NCI-H69 (cell line): Measurements from ENCODE around the gene MGLL.
"Not testable (repeated sequence)": the region's sequence is repeated elsewhere in the genome, so short reads cannot be mapped to it uniquely, and the experiment has no call there.

ENCODE experiments used
- DNase-seq: peaks from one replicate; lab custom pipeline; 2025; lab: John Stamatoyannopoulos, UW

MGLL gene

DNA sequence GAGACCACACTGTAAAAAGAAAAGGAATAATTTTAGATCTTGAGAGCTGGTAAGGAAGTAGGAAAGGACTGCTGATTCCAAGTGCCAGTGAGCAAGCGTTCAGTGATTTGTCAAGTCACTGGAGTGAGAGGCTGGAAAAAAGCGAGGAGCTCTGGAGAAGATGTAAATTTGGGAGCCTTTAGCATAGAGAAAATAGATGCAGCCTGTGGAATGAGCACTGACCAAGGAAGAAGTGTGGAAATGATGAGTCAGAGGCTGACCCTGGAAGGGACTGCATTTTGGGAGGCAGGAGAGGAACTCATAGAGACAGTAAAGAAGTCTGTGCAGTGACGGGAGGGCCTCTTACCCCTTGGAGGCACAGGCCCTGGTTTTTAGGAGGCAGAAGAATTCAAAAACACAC, 166.7 kb downstream of the MGLL start:
- no peak for DNase-seq

DNA sequence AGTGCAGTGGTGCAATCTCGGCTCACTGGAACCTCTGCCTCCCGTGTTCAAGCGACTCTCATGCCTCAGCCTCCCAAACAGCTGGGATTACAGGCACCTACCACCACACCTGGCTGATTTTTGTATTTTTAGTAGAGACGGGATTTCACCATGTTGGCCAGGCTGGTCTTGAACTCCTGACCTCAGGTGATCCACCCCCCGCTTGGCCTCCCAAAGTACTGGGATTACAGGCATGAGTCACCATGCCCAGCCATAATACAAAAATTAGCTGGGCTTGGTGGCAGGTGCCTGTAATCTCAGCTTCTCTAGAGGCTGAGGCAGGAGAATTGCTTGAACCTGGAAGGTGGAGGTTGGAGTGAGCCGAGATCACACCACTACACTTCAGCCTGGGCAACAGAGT, 167.3 kb downstream of the MGLL start:
- DNase-seq: not testable (repeated sequence)

DNA sequence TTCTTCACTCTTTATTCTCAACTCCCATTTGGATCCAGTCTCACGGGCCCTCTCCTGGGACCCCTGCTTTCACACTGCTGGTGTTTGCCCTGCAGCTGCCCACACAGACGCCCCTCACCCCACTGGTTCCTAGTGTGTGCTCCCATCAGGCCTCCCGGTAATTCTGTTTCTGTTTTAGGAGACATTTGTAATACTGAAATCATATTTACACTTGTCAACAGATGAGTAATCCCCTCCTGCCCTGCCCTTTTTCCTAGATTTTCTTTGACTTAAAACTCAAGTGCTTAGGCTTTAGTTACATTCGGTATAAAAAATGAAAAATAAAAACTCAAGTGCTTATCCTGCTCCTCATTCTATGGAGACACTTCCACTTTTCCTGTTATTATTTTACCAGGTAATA, 167.9 kb downstream of the MGLL start:
- DNase-seq: no peak

DNA sequence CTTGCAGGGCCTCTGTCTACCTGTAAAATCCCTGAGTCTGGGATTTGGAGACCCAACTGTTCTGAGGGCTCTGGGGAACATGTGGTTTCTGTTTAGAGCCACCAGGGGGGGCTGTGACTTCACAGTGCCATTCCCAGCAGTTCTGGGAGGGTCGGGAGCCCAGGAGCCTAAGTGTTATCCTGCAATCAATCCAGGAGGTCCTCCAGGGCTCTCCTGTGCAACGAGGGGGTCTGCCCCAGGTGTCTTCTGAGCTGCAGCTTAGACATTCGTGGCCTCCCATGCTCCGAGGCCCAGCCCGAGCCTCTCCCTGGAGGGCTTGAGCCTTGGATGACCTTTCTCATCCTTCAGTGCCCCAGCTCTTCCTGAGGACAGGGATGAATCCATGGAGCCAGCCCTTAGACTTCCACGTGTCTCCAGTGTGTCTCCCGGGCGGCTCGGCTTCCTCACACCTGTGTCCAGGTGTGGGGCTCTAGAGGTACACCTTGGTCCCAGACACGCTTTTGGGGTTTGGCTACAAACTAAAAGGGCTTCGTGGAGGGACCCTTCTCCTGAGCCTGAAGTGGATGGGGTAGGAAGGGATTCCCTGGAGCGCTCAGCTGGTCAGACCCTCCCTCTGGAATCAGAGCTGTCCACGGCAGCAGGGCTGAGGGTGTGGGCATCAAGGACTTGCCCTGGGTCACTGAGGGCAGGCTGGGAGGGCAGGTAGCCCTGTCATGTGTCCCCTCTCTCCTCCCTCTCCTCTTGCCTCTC, 169.9 kb downstream of the MGLL start:
- DNase-seq: peak; percentile 53

DNA sequence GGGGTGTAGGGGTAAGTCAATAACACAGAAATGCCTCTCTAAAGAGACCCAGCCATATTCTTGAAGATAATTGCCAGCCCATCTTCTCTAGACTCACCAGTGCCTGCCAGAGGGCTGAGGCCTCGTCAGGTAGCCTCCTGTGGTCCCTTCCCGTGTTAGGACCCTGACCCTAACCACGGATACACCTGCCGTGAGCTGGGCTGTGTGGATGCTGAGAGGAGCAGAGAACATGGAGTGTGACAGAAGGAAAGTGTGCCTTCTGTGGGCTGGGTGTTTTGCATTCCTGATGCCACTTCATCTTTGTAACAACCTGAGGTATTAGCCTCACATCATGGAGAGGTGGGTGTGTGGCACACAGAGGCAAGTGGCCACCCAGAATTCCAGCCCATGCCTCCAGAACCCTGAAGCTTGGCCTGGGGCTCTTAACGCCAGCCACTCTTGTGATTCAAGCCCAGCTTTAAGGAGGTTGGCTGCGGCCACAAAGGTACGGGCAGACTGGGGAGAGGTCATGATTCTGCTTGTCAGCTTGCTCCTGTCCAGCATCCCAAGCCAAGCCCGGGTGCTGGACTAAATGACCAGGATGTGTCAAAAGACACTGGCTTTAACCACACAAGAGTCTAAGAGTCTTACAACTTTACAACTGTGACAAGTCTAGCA, 170.7 kb downstream of the MGLL start:
- no peak for DNase-seq

DNA sequence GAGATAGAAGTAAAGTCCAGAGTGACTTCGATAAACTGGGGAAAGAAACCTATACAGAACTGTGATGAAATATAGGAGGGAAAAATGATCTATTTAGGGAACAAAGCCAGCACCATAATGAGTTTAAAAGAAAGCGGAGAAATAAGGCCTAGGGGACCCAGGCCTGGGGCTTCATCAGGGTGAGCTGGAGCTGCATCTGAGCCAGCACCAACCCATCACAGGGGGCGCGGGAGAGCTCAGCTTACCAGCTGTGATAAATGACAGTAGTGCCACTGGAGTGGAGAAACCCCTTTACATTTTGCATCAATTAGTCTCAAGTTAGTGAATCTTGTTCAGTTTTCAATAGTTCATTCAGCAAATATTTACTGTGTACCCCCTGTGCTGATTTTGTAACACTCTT, 172.1 kb downstream of the MGLL start:
- no peak for DNase-seq

DNA sequence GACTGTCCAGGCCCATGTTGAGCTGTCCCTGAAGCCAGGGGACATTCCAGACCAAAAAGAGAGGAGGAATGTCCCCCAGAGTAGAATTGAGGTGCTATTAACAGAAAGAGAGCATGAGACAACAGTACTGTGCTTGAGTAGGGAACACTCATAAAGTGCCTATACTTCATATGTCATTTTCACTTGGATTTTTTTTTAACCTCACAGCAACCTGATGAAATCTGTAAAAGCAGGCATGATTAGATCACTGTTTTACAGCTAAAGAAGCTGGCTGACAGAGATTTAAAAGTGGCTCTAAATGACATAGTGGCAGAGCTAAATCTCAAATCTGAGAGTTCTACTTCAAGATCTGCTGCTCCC, 174.5 kb downstream of the MGLL start:
- no peak for DNase-seq

DNA sequence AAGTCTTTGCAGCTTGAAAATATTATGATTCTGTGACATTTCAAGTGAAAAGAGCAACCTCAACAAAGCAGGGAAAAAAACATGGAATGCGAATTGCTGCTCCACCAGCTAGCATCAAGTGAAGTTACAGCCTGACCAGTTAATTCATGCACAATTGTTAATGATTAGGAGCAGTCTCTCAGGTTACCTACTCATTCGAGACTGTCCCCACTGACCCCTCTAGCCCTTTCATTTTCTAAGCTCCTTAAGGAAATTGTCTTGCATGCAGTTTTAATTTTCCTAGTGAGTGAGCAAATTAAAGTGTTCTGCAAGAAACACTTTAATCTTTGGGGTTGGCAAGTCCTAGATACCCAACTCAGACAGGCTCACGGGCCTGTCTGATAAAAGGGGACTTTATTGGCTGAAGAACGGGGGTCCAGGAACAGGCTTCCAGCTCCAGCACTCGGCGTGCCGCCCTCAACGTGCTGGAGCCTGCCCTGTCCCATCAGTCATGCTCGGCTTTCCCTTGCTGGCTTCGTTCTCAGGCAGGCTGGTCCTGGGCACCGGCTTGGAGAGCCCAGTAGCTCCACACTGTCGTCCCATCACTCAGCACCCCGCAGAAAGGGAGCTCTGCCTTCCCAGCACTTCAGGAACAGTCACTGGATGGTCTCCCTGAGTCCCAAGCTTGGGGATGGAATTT, 175.0 kb downstream of the MGLL start:
- DNase-seq: no peak

DNA sequence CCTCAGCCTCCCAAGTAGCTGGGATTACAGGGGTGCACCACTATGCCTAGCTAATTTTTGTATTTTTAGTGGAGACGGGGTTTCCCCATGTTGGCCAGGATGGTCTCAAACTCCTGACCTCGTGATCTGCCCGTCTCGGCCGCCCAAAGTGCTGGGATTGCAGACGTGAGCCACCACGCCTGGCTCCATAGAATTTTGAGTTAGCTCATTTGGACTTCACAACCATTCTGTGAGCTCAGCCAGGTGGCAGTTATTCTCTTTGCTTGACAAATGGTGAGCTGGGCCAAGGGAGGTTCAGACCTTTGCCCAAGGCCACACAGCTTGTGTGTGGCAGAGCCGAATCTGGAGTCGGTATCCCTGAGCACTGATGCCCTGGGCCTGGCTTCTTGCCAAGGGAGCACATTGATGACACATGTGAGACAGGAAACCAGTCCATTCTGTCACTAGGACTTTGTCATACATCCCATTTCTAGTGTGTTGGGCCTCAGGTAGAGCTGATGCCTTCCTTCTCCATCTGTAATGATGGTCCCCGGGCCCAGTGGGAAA, 175.7 kb downstream of the MGLL start:
- DNase-seq: no peak

DNA sequence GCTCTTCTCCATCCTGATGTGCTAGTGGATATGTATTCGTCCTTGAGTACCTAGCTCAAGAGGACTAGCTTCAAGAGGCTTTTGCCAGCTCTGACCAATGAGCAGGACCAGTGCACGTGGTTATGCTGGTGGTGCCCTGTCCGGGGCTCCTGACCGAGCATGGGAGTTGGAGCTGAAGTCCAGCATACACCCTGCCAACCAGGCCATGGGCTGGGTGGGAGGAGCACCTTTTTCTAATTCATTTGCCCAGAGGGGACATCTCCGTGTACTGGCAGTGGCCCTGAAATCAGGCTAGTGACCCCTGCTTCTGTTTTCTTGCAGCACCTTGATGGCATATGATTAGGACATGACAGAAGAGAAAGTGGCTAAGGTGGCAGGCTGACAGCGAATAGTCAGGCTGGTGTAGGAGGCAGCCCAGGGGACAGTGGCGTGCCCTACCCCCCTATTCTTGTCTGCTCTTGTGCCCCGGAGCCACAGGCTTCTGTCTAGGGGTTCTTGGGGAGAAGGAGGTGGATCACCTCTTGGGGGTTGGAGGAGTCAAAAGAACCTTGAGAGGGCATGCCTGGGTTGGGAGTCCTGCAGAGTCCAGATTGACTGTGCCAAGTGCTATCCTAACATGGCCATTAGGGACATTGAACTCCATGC, 176.8 kb downstream of the MGLL start:
- DNase-seq: no peak

DNA sequence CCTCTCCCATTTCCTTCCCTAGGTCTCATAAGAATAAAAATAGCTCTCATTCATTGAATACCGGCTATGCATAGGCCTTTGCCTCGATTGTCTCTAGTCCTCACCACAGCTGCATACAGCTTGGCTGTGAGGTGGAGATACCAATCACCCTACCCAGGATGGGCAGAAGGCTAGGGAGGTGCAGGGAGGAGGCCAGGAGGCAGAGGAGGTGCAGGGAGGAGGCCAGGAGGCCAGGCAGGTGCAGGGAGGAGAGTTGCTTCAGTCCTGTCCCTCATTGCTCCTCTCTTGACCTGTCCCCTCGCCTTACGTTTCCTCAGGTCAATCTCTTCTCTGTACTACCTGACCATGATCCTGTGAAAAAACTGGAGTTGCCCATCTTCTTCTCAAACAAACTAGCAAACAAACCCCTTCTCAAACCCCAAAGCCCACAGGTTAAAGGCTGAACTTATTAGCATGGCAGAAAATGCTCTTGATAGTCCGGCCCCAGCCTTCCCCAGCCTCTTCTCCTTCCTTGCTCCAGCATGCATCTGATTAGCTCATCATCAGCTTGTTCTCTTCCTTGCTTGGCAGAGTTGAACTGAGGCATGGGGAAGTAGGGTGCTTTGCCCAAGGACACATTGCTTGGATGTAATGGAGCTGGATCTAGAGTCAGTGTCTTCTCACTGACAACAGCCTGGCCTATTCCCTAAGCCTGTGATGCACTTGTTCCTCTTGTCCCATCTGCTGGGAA, 177.5 kb downstream of the MGLL start:
- no peak for DNase-seq

DNA sequence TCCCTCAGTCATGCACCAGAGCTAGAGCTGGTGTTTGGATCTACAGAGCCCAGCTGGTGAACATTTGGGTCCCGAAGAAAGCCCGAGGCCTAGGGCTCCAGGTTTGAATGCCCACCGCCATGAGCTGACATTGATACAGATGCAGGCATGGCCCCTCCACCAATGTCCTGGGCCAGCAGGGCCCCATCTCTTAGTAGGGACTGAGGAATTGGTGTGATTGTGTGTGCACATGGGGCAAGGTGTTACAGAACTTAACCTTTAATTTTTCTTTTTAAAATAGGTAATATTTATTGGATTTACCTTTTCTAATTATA, 182.3 kb downstream of the MGLL start:
- no peak for DNase-seq

DNA sequence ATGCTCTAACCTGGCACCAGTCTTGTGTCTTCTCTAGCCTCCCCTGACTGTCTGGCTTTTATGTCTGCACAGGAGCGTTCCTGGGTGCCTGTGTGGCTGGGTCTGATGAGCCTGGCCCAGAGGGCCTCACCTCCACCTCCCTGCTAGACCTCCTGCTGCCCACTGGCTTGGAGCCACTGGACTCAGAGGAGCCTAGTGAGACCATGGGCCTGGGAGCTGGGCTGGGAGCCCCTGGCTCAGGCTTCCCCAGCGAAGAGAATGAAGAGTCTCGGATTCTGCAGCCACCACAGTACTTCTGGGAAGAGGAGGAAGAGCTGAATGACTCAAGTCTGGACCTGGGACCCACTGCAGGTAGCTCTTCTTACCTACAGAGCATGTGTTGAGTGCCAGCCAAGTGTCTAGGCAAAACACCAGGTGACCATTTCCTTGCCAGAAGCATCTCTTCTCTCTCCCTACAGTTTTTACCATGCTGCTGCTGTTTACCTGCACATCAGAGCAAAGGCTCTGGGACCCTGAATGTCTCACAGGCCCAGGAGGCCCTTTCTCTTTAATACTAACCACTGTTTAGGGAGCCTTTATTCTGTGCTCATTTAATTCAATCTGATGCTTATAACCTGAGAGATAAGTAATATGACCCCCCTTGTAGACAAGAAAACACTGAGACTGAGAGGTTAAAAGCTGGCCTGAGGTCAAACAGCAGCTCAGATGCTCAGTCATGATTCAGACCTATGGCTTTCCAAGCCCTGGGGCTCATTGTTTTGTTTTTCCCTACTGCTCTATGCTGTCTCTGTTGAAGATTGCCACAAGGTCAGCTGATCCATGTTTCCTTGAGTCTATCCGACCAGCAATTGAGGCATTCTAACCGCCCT, 182.9 kb downstream of the MGLL start:
- peak; percentile 15 for DNase-seq
